B cell (primary cell): ENCODE results near the gene STRA8. TPM values are rescaled to one million over a fixed set of nuclear protein-coding genes. Genes with fewer than 3 reads are reported as not detected.

Experiments
- ATAC-seq: fragments of 200-7000 bp; cut with Tn5 transposase; one replicate; pipeline ENCODE4 v1.10.0; 2021; ENCODE audit warnings: low read depth, mild to moderate bottlenecking, moderate number of reproducible peaks, moderate library complexity
- CTCF ChIA-PET: fragments of 350-600 bp; sonication (Branson Sonifier 250); formaldehyde crosslinking; loops from one replicate; lab custom pipeline; 2021; ENCODE audit warnings: antibody characterized with exemption, inconsistent platforms; lab: Charles Lee
- POLR2A ChIA-PET: fragments of 350-600 bp; sonication (Branson Sonifier 250); formaldehyde crosslinking; loops from one replicate; lab custom pipeline; 2021; ENCODE audit warnings: antibody characterized with exemption; lab: Charles Lee
- DNase-seq: peaks from one replicate; pipeline ENCODE4 v3.0.0; 2013
- H2AFZ ChIP-seq: 2 replicates; pipeline ENCODE4 v1.6.1; 2012; ENCODE audit warnings: mild to moderate bottlenecking, low read depth, low read length; ENCODE audit not compliant: insufficient read depth, poor library complexity, severe bottlenecking
- H3K27ac ChIP-seq, 2 donors: 1 replicate in 1 of 2; 2 replicates in 1 of 2; pipeline ENCODE4 v1.5.1; 2012 to 2013; ENCODE audit warnings: low read length in 2 of 2, mild to moderate bottlenecking in 2 of 2, moderate library complexity in 1 of 2
- H3K27me3 ChIP-seq, 4 experiments: fragments of 200-600 bp in 1 of 4; sonication (generic) in 1 of 4; replicated peaks in 1 of 4; 1 replicate in 2 of 4; 2 replicates in 2 of 4; pipeline versions ENCODE4 v1.6.1 to v1.7.0; 2013 to 2016; ENCODE audit warnings: low read length in 3 of 4, mild to moderate bottlenecking in 2 of 4, mixed read lengths in 1 of 4, moderate library complexity in 1 of 4; ENCODE audit not compliant: insufficient read depth in 4 of 4, control insufficient read depth in 3 of 4; ENCODE audit errors: control extremely low read depth in 1 of 4
- H3K36me3 ChIP-seq, 2 experiments: replicated peaks in 1 of 2; 1 replicate in 1 of 2; 2 replicates in 1 of 2; pipeline versions ENCODE4 v1.6.1 to v1.7.1; 2013; ENCODE audit warnings: low read length in 1 of 2; ENCODE audit not compliant: insufficient read depth in 2 of 2, control insufficient read depth in 1 of 2; ENCODE audit errors: control extremely low read depth in 1 of 2, extremely low read depth in 1 of 2
- H3K4me1 ChIP-seq, 2 donors: fragments of 200-600 bp in 1 of 2; sonication (generic) in 1 of 2; 1 replicate in 1 of 2; 2 replicates in 1 of 2; pipeline versions ENCODE4 v1.5.1 to v1.6.1; 2013 to 2017; ENCODE audit warnings: low read length in 2 of 2; ENCODE audit not compliant: control insufficient read depth in 2 of 2, insufficient read depth in 2 of 2
- H3K4me2 ChIP-seq: replicated peaks from 2 replicates; pipeline ENCODE3; 2012; ENCODE audit warnings: mild to moderate bottlenecking, low read depth, low read length; ENCODE audit not compliant: poor library complexity, severe bottlenecking
- H3K4me3 ChIP-seq, 5 experiments: fragments of 200-600 bp in 1 of 5; sonication (generic) in 1 of 5; 1 replicate in 3 of 5; 2 replicates in 2 of 5; pipeline versions ENCODE4 v1.5.1 to v1.7.0; 2011 to 2016; ENCODE audit warnings: low read length in 4 of 5, mild to moderate bottlenecking in 4 of 5, low read depth in 2 of 5, control low read depth in 1 of 5, moderate library complexity in 1 of 5; ENCODE audit not compliant: insufficient read depth in 1 of 5; ENCODE audit errors: control extremely low read depth in 1 of 5, extremely low read depth in 1 of 5
- H3K79me2 ChIP-seq: fragments of 200-600 bp; sonication (generic); one replicate; pipeline ENCODE4 v1.6.0; 2016; ENCODE audit warnings: low read length; ENCODE audit not compliant: control insufficient read depth, insufficient read depth
- H3K9ac ChIP-seq: fragments of 200-600 bp; sonication (generic); 2 replicates; pipeline ENCODE4 v1.6.1; 2017; ENCODE audit warnings: mild to moderate bottlenecking, low read length, moderate library complexity
- H3K9me3 ChIP-seq, 3 donors: one replicate each; pipeline versions ENCODE4 v1.6.1 to v1.7.1; 2013; ENCODE audit warnings: low read length in 2 of 3; ENCODE audit not compliant: control insufficient read depth in 2 of 3, insufficient read depth in 1 of 3; ENCODE audit errors: control extremely low read depth in 1 of 3
- H4K20me1 ChIP-seq: 2 replicates; pipeline ENCODE4 v1.6.0; 2012; ENCODE audit warnings: mild to moderate bottlenecking, low read length; ENCODE audit not compliant: insufficient read depth, control insufficient read depth, poor library complexity, severe bottlenecking
- H3K27ac Mint-ChIP-seq: one replicate; pipeline ENCODE4 v1.8.0; 2021; ENCODE audit warnings: mixed read lengths
- H3K27me3 Mint-ChIP-seq: one replicate; pipeline ENCODE4 v1.8.0; 2021; ENCODE audit warnings: mixed read lengths
- H3K4me1 Mint-ChIP-seq: one replicate; pipeline ENCODE4 v1.8.0; 2021; ENCODE audit warnings: mixed read lengths
- H3K4me3 Mint-ChIP-seq: one replicate; pipeline ENCODE4 v1.8.0; 2021; ENCODE audit warnings: mixed read lengths
- H3K9me3 Mint-ChIP-seq: one replicate; pipeline ENCODE4 v1.8.0; 2022; ENCODE audit warnings: mixed read lengths; ENCODE audit not compliant: insufficient read depth
- CTCF ChIP-seq: fragments of 200-600 bp; IDR thresholded peaks from one replicate; pipeline ENCODE4 v1.8.0; 2022; ENCODE audit warnings: antibody characterized with exemption, mild to moderate bottlenecking
- EZH2 ChIP-seq: IDR thresholded peaks from 2 replicates; pipeline ENCODE4 v1.6.1; 2012; ENCODE audit warnings: borderline replicate concordance, low read depth, mild to moderate bottlenecking, moderate library complexity, low read length; ENCODE audit not compliant: insufficient read depth, poor library complexity, severe bottlenecking
- WGBS: methylation state at CpG from one replicate; pipeline ENCODE4 v1.1.5; 2013; ENCODE audit warnings: missing lambda C conversion rate; ENCODE audit not compliant: insufficient coverage; 5-methylcytosine and 5-hydroxymethylcytosine counted together
- intact Hi-C: fragments of 100-400 bp; cut with micrococcal nuclease; formaldehyde crosslinking; loops from one replicate; pipeline ENCODE4 v1.10.0; 2022
- polyA plus RNA-seq: library from polyadenylated mRNA; depleted of rRNA; stranded (reverse); fragments of >200 nt; gene quantifications from 2 replicates; pipeline ENCODE4 v1.2.3, GENCODE V29; 2012
- total RNA-seq, 2 donors: library from RNA; stranded (reverse); fragments of 120-200 nt in 1 of 2; gene quantifications; 1 replicate in 1 of 2; 2 replicates in 1 of 2; pipeline versions ENCODE4 v1.2.3 to v1.2.4, GENCODE V29; 2013 to 2022

The STRA8 gene
- total and polyA plus RNA-seq, 2 donors (not counting 1 experiment from before 2014, with no cell fraction given), result not detected

DNA sequence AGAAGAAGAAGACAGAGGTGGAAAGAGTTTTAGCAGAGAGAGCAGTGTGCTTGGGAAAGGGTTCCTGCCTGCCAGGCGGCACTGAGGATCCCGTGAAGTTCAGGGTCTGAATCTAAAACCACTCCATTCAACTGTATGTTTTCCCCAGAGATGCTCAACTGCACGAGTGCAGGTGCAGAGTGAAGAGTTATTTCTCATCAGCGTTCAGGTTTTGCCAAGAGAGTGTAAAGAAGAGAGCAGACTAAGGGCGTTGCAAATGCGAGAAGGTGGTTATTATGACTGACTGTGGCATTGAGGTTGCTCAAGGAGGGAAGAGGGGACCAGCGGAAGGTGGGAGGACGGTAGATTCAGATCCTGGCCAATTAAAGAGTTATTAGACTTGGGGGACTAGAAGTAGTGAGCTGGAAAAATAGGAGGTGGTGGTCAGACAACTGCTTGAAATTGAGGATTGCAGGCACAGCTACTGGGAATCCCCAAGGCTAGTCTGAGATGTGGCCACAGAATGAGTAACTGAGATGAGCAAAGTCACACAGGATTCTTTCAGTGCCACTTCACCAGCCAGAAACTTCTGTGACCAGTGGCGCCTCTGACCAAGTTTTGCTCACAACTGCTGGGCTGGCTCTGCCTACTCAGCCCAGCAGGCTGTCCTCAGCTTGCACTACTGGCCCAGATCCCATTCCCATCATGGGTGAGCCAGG is 29.1 kb downstream of the STRA8 start:
- H3K27me3 ChIP-seq, result peaks cover 0 to 5% (median 0%) of the 10 kb centered on the region in 4 experiments
- intact Hi-C loops, result no loop called here
- H4K20me1 ChIP-seq, result no peaks in the 10 kb centered on the region
- no peak overlapping the region for H3K27ac Mint-ChIP-seq
- H3K4me2 ChIP-seq, result no peak overlapping the region
- DNase-seq (no peak), ATAC-seq (no peak)
- H3K79me2 ChIP-seq, result no peaks in the 10 kb centered on the region
- no peak overlapping the region for H3K27ac ChIP-seq
- H3K9me3 Mint-ChIP-seq, result peaks cover 8% of the 10 kb centered on the region
- TF ChIP-seq EZH2, result no peak
- TF ChIP-seq CTCF, result no peak
- no peaks in the 10 kb centered on the region for H3K4me1 Mint-ChIP-seq
- ChIA-PET CTCF (interaction anchor here (0.7 to 1.4 kb wide), 3 partner anchors 8 to 19 kb away, joined by 3 to 6 read pairs (median 3); no protein-coding TSS in a partner anchor), POLR2A (no interaction called here)
- no peak overlapping the region for H3K4me3 Mint-ChIP-seq
- peaks cover 18% of the 10 kb centered on the region for H3K27me3 Mint-ChIP-seq
- H3K36me3 ChIP-seq, result no peaks in the 10 kb centered on the region
- H3K9ac ChIP-seq, result no peak overlapping the region
- no peak overlapping the region for H3K4me3 ChIP-seq
- WGBS, result 87% methylated on average over 7 of the region's 9 CpGs
- no peaks in the 10 kb centered on the region for H3K4me1 ChIP-seq
- peaks cover 0 to 24% (median 12%) of the 10 kb centered on the region in 3 donors for H3K9me3 ChIP-seq
- H2AFZ ChIP-seq, result no peak overlapping the region

DNA sequence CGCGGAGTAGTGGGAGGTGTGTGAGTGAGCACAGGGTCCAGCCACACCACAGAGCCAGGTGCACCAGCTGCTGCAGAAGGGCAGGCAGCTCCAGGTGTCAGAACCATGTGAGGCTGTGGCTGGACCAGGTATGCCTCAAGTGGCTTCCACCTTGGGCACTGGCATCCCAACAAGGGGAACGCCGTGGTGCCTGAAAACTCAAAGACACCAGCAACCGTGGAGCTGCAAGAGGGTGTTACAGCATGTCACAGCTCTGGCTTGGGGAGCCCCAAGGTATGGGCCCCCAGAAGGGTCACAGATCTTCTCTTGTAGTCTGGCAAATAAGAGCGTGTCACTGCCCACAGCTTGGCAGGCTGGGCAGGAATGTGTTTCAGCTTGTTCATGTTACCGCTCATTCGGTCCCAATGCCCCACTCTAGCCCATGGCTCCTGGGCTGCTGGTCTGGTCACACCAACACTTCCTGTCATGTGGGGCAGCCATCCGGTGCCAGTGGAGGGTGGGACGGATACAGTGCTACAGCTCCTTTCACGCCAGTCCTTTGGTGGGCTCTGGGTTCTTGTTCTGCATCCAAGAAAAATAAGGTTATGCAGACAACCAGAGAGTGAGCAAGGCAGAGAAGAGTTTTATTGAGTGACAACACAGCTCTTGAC is 29.8 kb downstream of the STRA8 start:
- ATAC-seq (no peak), DNase-seq (no peak)
- Histone ChIP-seq H3K36me3 (no peaks in the 10 kb centered on the region), H3K4me2 (no peak overlapping the region), H3K79me2 (no peaks in the 10 kb centered on the region), H4K20me1 (no peaks in the 10 kb centered on the region), H3K27ac (no peak overlapping the region), H3K4me3 (no peak overlapping the region), H3K4me1 (no peaks in the 10 kb centered on the region), H3K9ac (no peak overlapping the region), H3K27me3 (peaks cover 0 to 6% (median 0%) of the 10 kb centered on the region in 4 experiments), H3K9me3 (peaks cover 0 to 24% (median 12%) of the 10 kb centered on the region in 3 donors), H2AFZ (no peak overlapping the region)
- Mint-ChIP-seq H3K9me3 (peaks cover 8% of the 10 kb centered on the region), H3K27ac (no peak overlapping the region), H3K27me3 (peaks cover 24% of the 10 kb centered on the region), H3K4me1 (no peaks in the 10 kb centered on the region), H3K4me3 (no peak overlapping the region)
- intact Hi-C loops, result no loop called here
- ChIA-PET CTCF (interaction anchor here (0.7 to 1.4 kb wide), 3 partner anchors 9 to 18 kb away, joined by 3 to 6 read pairs (median 3); no protein-coding TSS in a partner anchor), POLR2A (no interaction called here)
- WGBS, result 97% methylated on average over 11 of the region's 11 CpGs
- TF ChIP-seq CTCF (no peak), EZH2 (no peak)
